K562 (cell line): Measurements from ENCODE around the gene CDKN1B. TPM values are rescaled to one million over a fixed set of nuclear protein-coding genes. Genes with fewer than 3 reads are reported as not detected.
A peak's percentile ranks its signal among the peaks of the same experiment; 100 is the strongest.

Experiments used
- ATAC-seq: fragments of 200-7000 bp; cut with Tn5 transposase; 3 replicates; pipeline ENCODE4 v1.9.1; 2020; ENCODE audit warnings: moderate library complexity
- BruUV-seq: library from RNA; stranded (reverse); fragments of 400-500 nt; replicated peaks from 2 replicates; lab custom pipeline; 2021; lab: Mats Ljungman, UMichigan
- CTCF ChIA-PET: fragments of 300-600 bp; formaldehyde crosslinking; extraction: SDS; loops from one replicate; lab custom pipeline; 2021; ENCODE audit warnings: low intra/inter-chr PET ratio; lab: Yijun Ruan, JAX
- POLR2A ChIA-PET: fragments of 300-600, 350-650 bp; sonication (Branson Sonifier 250); formaldehyde crosslinking; extraction: SDS; loops from one replicate; lab custom pipeline; 2021; ENCODE audit warnings: antibody characterized with exemption, inconsistent platforms; lab: Yijun Ruan, JAX
- DNase-seq, 4 experiments: peaks; one replicate each; pipeline versions ENCODE4 v3.0.0 to v3.0.0-alpha.2; 2011 to 2018; ENCODE audit warnings: low spot score in 3 of 4, mixed read lengths in 3 of 4; ENCODE audit errors: extremely low read depth in 1 of 4
- FAIRE-seq: peaks from 2 replicates; lab custom pipeline; 2011; peaks lifted over from hg19 to GRCh38; lab: Jason Lieb, UNC
- H2AFZ ChIP-seq: 2 replicates; pipeline ENCODE4 v1.6.0; 2011; ENCODE audit warnings: low read depth, low read length, control low read depth, inconsistent platforms
- H3K27ac ChIP-seq: fragments of 200-600 bp; 3 replicates; pipeline ENCODE4 v1.8.0; 2011; ENCODE audit warnings: low read depth, mild to moderate bottlenecking, control low read depth, inconsistent platforms, low read length, moderate library complexity, mixed read lengths; ENCODE audit errors: extremely low read depth
- H3K27me3 ChIP-seq, 2 experiments: fragments of 300-600 bp in 1 of 2; 2 replicates in 1 of 2; 3 replicates in 1 of 2; pipeline versions ENCODE4 v1.6.0 to v1.8.0; 2011; ENCODE audit warnings: inconsistent platforms in 2 of 2, low read length in 2 of 2, mild to moderate bottlenecking in 1 of 2, mixed read lengths in 1 of 2, moderate library complexity in 1 of 2; ENCODE audit not compliant: control insufficient read depth in 2 of 2, insufficient read depth in 2 of 2
- H3K36me3 ChIP-seq: fragments of 300-600 bp; 3 replicates; pipeline ENCODE4 v1.8.0; 2011; ENCODE audit warnings: mild to moderate bottlenecking, low read length, inconsistent platforms; ENCODE audit not compliant: control insufficient read depth, insufficient read depth
- H3K4me1 ChIP-seq, 2 experiments: fragments of 200-600 bp in 1 of 2; replicated peaks in 1 of 2; 2 replicates in 1 of 2; 3 replicates in 1 of 2; pipeline versions ENCODE4 v1.5.1 to v1.8.0; 2011; ENCODE audit warnings: inconsistent platforms in 2 of 2, low read length in 2 of 2, mild to moderate bottlenecking in 1 of 2, mixed read lengths in 1 of 2, moderate library complexity in 1 of 2; ENCODE audit not compliant: control insufficient read depth in 2 of 2, insufficient read depth in 2 of 2
- H3K4me2 ChIP-seq: 2 replicates; pipeline ENCODE4 v1.6.1; 2011; ENCODE audit warnings: low read length, control low read depth, inconsistent platforms, mixed read lengths; ENCODE audit not compliant: insufficient read depth
- H3K4me3 ChIP-seq: fragments of 200-600 bp; sonication (generic), shearing (Covaris generic); 2 replicates; pipeline ENCODE4 v1.5.1; 2016; ENCODE audit warnings: control low read depth, inconsistent platforms
- H3K79me2 ChIP-seq: fragments of 200-600 bp; 3 replicates; pipeline ENCODE4 v1.8.0; 2011; ENCODE audit warnings: low read length, inconsistent platforms; ENCODE audit not compliant: control insufficient read depth, insufficient read depth
- H3K9ac ChIP-seq, 2 experiments: 2 replicates each; pipeline versions ENCODE4 v1.6.0 to v1.6.1; 2011; ENCODE audit warnings: low read depth in 2 of 2, low read length in 2 of 2, control low read depth in 1 of 2, inconsistent platforms in 1 of 2, mild to moderate bottlenecking in 1 of 2, mixed read lengths in 1 of 2; ENCODE audit not compliant: insufficient read depth in 1 of 2
- H3K9me1 ChIP-seq: one replicate; pipeline ENCODE4 v1.6.0; 2011; ENCODE audit warnings: inconsistent platforms, mild to moderate bottlenecking, low read length, moderate library complexity; ENCODE audit not compliant: control insufficient read depth, insufficient read depth
- H3K9me3 ChIP-seq: replicated peaks from 2 replicates; pipeline ENCODE4 v1.5.1; 2011; ENCODE audit warnings: low read depth, low read length, inconsistent platforms; ENCODE audit not compliant: control insufficient read depth, insufficient read depth
- H4K20me1 ChIP-seq: replicated peaks from 2 replicates; pipeline ENCODE4 v1.6.1; 2011; ENCODE audit warnings: low read length, inconsistent platforms, mixed read lengths; ENCODE audit not compliant: control insufficient read depth, insufficient read depth
- ATF7 ChIP-seq: fragments of 450-650 bp; IDR thresholded peaks from 2 replicates; pipeline ENCODE4 v1.7.1; 2014; ENCODE audit warnings: mild to moderate bottlenecking, moderate library complexity
- FOXK2 ChIP-seq, 2 experiments: fragments of 450-650 bp; IDR thresholded peaks in 1 of 2; conservative IDR thresholded peaks in 1 of 2; 2 replicates each; pipeline ENCODE4 v1.6.1; 2016; ENCODE audit warnings: low read depth in 2 of 2, mild to moderate bottlenecking in 1 of 2
- HMG20B ChIP-seq: fragments of 250-450 bp; sonication (Bioruptor Pico); IDR thresholded peaks from 2 replicates; pipeline ENCODE4 v1.5.0; 2021; ENCODE audit warnings: mild to moderate bottlenecking
- PML ChIP-seq: IDR thresholded peaks from 2 replicates; pipeline ENCODE4 v1.6.1; 2012; ENCODE audit warnings: low read length, inconsistent platforms
- WGBS: fragments of 100-300 bp; shearing (Covaris generic); methylation state at CpG from one replicate; pipeline ENCODE4 v1.1.6; 2016; ENCODE audit warnings: low coverage, mixed read lengths; ENCODE audit not compliant: insufficient coverage; ENCODE audit errors: missing lambda C conversion rate; 5-methylcytosine and 5-hydroxymethylcytosine counted together
- in situ Hi-C: fragments of 300-500 bp; cut with MboI; formaldehyde crosslinking; loops from 4 replicates; pipeline ENCODE4 v1.15.0; 2018; ENCODE audit warnings: inconsistent platforms, mixed read lengths
- intact Hi-C: fragments of 100-400 bp; cut with micrococcal nuclease; formaldehyde crosslinking; loops from 2 replicates; pipeline ENCODE4 v1.14.2; 2022
- polyA plus RNA-seq, 8 experiments: library from polyadenylated mRNA; depleted of rRNA in 4 of 8; stranded (reverse) in 5 of 8; unstranded in 3 of 8; fragments of >200 nt; fragmentation: Nextera tagmentation in 2 of 8; fragmentation: Illumina TruSeq in 1 of 8; extraction: Ambion mirVana in 2 of 8; extraction: Trizol in 1 of 8; gene quantifications; 2 replicates each; pipeline versions ENCODE4 v1.2.1 to v1.2.3, GENCODE V29; 2011 to 2014; ENCODE audit warnings: inconsistent platforms in 1 of 8, missing spikeins in 1 of 8
- total RNA-seq, 7 experiments: library from RNA; depleted of rRNA in 6 of 7; stranded (reverse); fragments of >200 nt in 6 of 7; fragmentation: Illumina TruSeq in 2 of 7; extraction: Trizol in 2 of 7; gene quantifications; 2 replicates each; pipeline versions ENCODE4 v1.2.1 to v1.2.3, GENCODE V29; 2011 to 2021; ENCODE audit warnings: low replicate concordance in 1 of 7
- TF ChIP-seq, protein P1 (sequence below): sonication (generic); formaldehyde crosslinking; IDR thresholded peaks from 2 replicates; pipeline ENCODE4 v1.8.1; 2022; ENCODE audit warnings: missing genetic modification reagents
- TF ChIP-seq, protein P2 (sequence below): sonication (generic); IDR thresholded peaks from 2 replicates; pipeline ENCODE4 v1.6.1; 2016
- TF ChIP-seq, protein P3 (sequence below): fragments of 450-650 bp; IDR thresholded peaks from 2 replicates; pipeline ENCODE4 v1.6.1; 2018; ENCODE audit warnings: mild to moderate bottlenecking, low read depth; ENCODE audit not compliant: partially characterized antibody

CDKN1B gene
- total and polyA plus RNA-seq, 9 of the 15 experiments (the other 6 are each of a cell fraction or from before 2014, with no cell fraction given), result 2.6 to 35.2 (median 15.5) TPM

DNA sequence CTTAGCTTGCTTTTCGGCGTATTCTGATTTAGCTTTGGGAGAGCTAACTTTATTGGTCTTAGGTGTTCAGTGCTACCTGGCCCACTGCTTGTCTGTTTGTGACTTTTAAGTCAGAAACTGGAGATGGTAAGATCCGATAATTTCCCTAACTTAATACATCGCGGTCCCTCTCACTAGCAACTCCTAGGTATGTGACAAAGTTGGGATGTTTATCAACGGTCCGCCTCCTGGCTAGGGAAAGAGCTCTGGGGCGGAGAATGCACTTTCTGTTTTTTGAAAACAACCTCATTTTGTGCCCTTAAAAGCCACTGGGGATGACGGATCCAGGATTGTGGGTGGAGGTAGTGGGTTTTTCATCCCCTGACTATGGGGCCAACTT, 1.2 kb downstream of the CDKN1B start (continued):
- TF ChIP-seq, protein P1, sequence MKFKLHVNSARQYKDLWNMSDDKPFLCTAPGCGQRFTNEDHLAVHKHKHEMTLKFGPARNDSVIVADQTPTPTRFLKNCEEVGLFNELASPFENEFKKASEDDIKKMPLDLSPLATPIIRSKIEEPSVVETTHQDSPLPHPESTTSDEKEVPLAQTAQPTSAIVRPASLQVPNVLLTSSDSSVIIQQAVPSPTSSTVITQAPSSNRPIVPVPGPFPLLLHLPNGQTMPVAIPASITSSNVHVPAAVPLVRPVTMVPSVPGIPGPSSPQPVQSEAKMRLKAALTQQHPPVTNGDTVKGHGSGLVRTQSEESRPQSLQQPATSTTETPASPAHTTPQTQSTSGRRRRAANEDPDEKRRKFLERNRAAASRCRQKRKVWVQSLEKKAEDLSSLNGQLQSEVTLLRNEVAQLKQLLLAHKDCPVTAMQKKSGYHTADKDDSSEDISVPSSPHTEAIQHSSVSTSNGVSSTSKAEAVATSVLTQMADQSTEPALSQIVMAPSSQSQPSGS, result no peak
- no peak for TF ChIP-seq HMG20B (CRISPR knock-in tag)
- no peak for TF ChIP-seq PML
- TF ChIP-seq, protein P2, sequence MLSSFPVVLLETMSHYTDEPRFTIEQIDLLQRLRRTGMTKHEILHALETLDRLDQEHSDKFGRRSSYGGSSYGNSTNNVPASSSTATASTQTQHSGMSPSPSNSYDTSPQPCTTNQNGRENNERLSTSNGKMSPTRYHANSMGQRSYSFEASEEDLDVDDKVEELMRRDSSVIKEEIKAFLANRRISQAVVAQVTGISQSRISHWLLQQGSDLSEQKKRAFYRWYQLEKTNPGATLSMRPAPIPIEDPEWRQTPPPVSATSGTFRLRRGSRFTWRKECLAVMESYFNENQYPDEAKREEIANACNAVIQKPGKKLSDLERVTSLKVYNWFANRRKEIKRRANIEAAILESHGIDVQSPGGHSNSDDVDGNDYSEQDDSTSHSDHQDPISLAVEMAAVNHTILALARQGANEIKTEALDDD, result 0 out of 2 replicates have a peak, but pooled peaks have one; percentile 12
- TF ChIP-seq, protein P3, sequence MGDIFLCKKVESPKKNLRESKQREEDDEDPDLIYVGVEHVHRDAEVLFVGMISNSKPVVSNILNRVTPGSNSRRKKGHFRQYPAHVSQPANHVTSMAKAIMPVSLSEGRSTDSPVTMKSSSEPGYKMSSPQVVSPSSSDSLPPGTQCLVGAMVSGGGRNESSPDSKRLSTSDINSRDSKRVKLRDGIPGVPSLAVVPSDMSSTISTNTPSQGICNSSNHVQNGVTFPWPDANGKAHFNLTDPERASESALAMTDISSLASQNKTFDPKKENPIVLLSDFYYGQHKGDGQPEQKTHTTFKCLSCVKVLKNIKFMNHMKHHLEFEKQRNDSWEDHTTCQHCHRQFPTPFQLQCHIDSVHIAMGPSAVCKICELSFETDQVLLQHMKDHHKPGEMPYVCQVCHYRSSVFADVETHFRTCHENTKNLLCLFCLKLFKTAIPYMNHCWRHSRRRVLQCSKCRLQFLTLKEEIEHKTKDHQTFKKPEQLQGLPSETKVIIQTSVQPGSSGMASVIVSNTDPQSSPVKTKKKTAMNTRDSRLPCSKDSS, result no peak

DNA sequence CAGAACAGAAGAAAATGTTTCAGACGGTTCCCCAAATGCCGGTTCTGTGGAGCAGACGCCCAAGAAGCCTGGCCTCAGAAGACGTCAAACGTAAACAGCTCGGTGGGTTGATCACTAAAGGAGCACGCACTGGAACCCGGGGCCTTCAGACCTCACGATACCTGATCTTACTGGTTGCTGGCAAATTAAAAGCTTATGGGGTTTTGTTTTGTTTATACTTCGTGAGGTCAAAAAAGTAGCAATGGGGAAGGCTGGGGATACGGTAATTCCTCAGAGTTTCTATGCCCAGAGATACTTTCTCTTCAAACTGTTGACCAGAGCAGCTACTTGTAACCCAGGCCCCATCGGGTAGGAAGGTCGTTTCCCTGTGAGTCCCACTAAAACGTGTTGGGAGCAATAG, 1.7 kb downstream of the CDKN1B start:
- H3K4me2 ChIP-seq, result peak overlapping the region; percentile 95
- H3K4me3 ChIP-seq, result peak overlapping the region; percentile 99
- ChIA-PET CTCF (no interaction called here), POLR2A (interaction anchor here (0.7 to 1.2 kb wide), 5 partner anchors 13 to 369 kb away, joined by 3 to 9 read pairs (median 3); partner anchors contain the start of gene MANSC1)
- no peak overlapping the region for H2AFZ ChIP-seq
- no peaks in the 10 kb centered on the region for H3K27me3 ChIP-seq
- H3K9me3 ChIP-seq, result no peaks in the 10 kb centered on the region
- 0% methylated on average over 14 of the region's 14 CpGs for WGBS
- peak overlapping the region; percentile 94 to 98; a peak in 3 of 4 replicates for H3K9ac ChIP-seq
- no peaks in the 10 kb centered on the region for H4K20me1 ChIP-seq
- peaks cover 18 to 25% of the 10 kb centered on the region in 2 experiments for H3K4me1 ChIP-seq
- DNase-seq, result no peak
- no peak for FAIRE-seq
- in situ Hi-C loops, result loop anchor here (25.0 kb wide), 1 partner anchor 1157 kb away; no protein-coding TSS in a partner anchor
- TF ChIP-seq ATF7 (no peak), FOXK2 (conservative IDR thresholded peaks at IDR 0.05 in 1 of 2, IDR thresholded peaks at IDR 0.05 in 1 of 2; ENCODE audit: low read depth in 2 of 2) (peak in 1 of 2 experiments; percentile 53; a peak in 1 of 4 replicates)
- ATAC-seq, result 0 out of 3 replicates have a peak, but pooled peaks have one; percentile 4
- BruUV-seq, result no TSS peak
- H3K79me2 ChIP-seq, result peaks cover 77% of the 10 kb centered on the region
- peak overlapping the region; percentile 95 for H3K27ac ChIP-seq
- peaks cover 36% of the 10 kb centered on the region for H3K36me3 ChIP-seq
- intact Hi-C loops, result loop anchor here (10.0 kb wide), 1 partner anchor 364 kb away; the partner anchor contains the start of genes BORCS5 and MANSC1
- H3K9me1 ChIP-seq, result no peaks in the 10 kb centered on the region
